Gastrocnemius medialis (tissue), 4 donors: Measurements from ENCODE around the gene RIPK3. TPM values are rescaled to one million over a fixed set of nuclear protein-coding genes. Genes with fewer than 3 reads are reported as not detected.
A peak's percentile ranks its signal among the peaks of the same experiment; 100 is the strongest.

Experiments used
- ATAC-seq, 2 donors: fragments of 150-250 bp; one replicate each; pipeline ENCODE4 v1.9.1; 2016
- DNase-seq, 2 donors: peaks; one replicate each; pipeline ENCODE4 v3.0.0-alpha.2; 2019
- H3K27ac ChIP-seq, 4 donors: fragments of 200-600 bp; sonication (generic); 1 replicate in 1 of 4; 2 replicates in 3 of 4; pipeline ENCODE4 v1.5.1; 2016 to 2018; ENCODE audit warnings: mild to moderate bottlenecking in 2 of 4, moderate library complexity in 1 of 4
- H3K27me3 ChIP-seq, 3 donors: fragments of 200-600 bp; sonication (generic) in 2 of 3; 1 replicate in 1 of 3; 2 replicates in 2 of 3; pipeline versions ENCODE4 v1.5.1 to v1.6.0; 2016 to 2019; ENCODE audit warnings: mild to moderate bottlenecking in 1 of 3, moderate library complexity in 1 of 3
- H3K36me3 ChIP-seq, 2 donors: fragments of 200-600 bp; sonication (generic) in 1 of 2; one replicate each; pipeline ENCODE4 v1.5.1; 2017 to 2018
- H3K4me1 ChIP-seq, 2 donors: fragments of 200-600 bp; sonication (generic) in 1 of 2; one replicate each; pipeline ENCODE4 v1.5.1; 2016 to 2017; ENCODE audit warnings: mild to moderate bottlenecking in 2 of 2
- H3K4me3 ChIP-seq, 4 donors: fragments of 200-600 bp; sonication (generic) in 3 of 4; 1 replicate in 1 of 4; 2 replicates in 3 of 4; pipeline ENCODE4 v1.5.1; 2016 to 2019; ENCODE audit warnings: mild to moderate bottlenecking in 2 of 4
- H3K9me3 ChIP-seq, 3 donors: fragments of 200-600 bp; sonication (generic) in 2 of 3; 1 replicate in 1 of 3; 2 replicates in 2 of 3; pipeline ENCODE4 v1.5.1; 2016 to 2019
- POLR2A ChIP-seq, 2 donors: fragments of 450-650 bp; IDR thresholded peaks; one replicate each; pipeline ENCODE4 v1.6.1; 2017; ENCODE audit warnings: antibody characterized with exemption in 2 of 2, mild to moderate bottlenecking in 2 of 2, moderate library complexity in 2 of 2
- in situ Hi-C, 4 donors: fragments of 200-750 bp; cut with MboI; loops; one replicate each; pipeline versions ENCODE4 v1.15.0 to v1.8.0; 2017; ENCODE audit warnings: low sequenced_read_pairs in 4 of 4
- intact Hi-C: fragments of 100-400 bp; cut with DNase I; formaldehyde crosslinking; loops from one replicate; pipeline ENCODE4 v1.15.1; 2023; ENCODE audit warnings: low total_unique reads
- total RNA-seq, 4 donors: library from RNA; depleted of rRNA; stranded (reverse); fragments of >200 nt; gene quantifications; one replicate each; pipeline versions ENCODE4 v1.1.0 to v1.2.3, GENCODE V29; 2016
- TF ChIP-seq, protein P1 (sequence below), 5 experiments: fragments of 450-650 bp in 3 of 5; fragments of 200-600 bp in 2 of 5; sonication (generic) in 2 of 5; IDR thresholded peaks in 4 of 5; conservative IDR thresholded peaks in 1 of 5; 1 replicate in 4 of 5; 2 replicates in 1 of 5; pipeline ENCODE4 v1.5.1; 2016 to 2019; ENCODE audit warnings: antibody characterized with exemption in 5 of 5, mild to moderate bottlenecking in 3 of 5, moderate library complexity in 3 of 5

The RIPK3 gene
- total RNA-seq, 4 donors from 2014 or later = 0.66 to 1.6 (median 0.97) TPM

GRCh38 chr14:24310646-24311604 is 28.9 kb downstream of the RIPK3 start, which contains the start of gene LTB4R:
Gene LTB4R (plus strand): TSS chr14:24311502. CDS start chr14:24315652, 4,150 bp downstream.
- Histone ChIP-seq H3K27me3 (no peaks in the 10 kb centered on the region), H3K4me3 (peak within 1 kb of the TSS; percentile 51 to 75 (median 55)), H3K36me3 (peaks cover 0 to 13% of the 10 kb centered on the region in 2 donors), H3K4me1 (peaks cover 12 to 19% of the 10 kb centered on the region in 2 donors), H3K9me3 (no peaks in the 10 kb centered on the region), H3K27ac (peak within 1 kb of the TSS; percentile 71 to 81 (median 73))
- ATAC-seq = peak; percentile 76 to 85
- peak; percentile 38 to 74 for DNase-seq
- TF ChIP-seq, protein P1, sequence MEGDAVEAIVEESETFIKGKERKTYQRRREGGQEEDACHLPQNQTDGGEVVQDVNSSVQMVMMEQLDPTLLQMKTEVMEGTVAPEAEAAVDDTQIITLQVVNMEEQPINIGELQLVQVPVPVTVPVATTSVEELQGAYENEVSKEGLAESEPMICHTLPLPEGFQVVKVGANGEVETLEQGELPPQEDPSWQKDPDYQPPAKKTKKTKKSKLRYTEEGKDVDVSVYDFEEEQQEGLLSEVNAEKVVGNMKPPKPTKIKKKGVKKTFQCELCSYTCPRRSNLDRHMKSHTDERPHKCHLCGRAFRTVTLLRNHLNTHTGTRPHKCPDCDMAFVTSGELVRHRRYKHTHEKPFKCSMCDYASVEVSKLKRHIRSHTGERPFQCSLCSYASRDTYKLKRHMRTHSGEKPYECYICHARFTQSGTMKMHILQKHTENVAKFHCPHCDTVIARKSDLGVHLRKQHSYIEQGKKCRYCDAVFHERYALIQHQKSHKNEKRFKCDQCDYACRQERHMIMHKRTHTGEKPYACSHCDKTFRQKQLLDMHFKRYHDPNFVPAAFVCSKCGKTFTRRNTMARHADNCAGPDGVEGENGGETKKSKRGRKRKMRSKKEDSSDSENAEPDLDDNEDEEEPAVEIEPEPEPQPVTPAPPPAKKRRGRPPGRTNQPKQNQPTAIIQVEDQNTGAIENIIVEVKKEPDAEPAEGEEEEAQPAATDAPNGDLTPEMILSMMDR (IDR thresholded peaks at IDR 0.05 in 4 of 5, conservative IDR thresholded peaks at IDR 0.05 in 1 of 5) = peak in 4 of 5 experiments; percentile 40 to 54 (median 46)
- TF ChIP-seq POLR2A (IDR thresholded peaks at IDR 0.05) = no peak
- in situ Hi-C loops = no loop called here
- intact Hi-C loops = loop anchor here (1.0 to 5.0 kb wide), 3 partner anchors 40 to 126 kb away; partner anchors contain the start of genes RABGGTA and TINF2

DNA sequence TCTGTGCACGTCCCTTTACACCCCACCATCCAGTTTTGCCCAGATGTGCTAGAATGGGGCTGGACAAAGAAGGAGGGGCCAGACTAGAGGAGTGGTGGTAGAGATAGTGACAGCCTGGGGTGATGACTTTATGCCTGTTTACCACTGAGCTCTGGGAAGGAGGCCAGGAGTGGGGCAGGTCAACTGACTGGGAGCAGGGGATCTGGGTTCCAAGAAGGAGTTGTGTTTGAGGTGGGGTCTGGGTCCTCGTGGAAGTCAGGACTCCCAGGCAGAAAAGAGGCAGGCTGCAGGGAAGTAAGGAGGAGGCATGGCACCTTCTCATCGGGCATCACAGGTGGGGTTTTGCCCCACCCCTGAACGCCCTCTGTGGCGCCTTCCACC is 29.5 kb downstream of the RIPK3 start:
- ATAC-seq (no peak), DNase-seq (no peak)
- in situ Hi-C loops (no loop called here), intact Hi-C loops (loop anchor here (2.0 to 5.0 kb wide), 2 partner anchors 67 to 127 kb away; partner anchors contain the start of gene TINF2)
- H3K9me3 ChIP-seq = no peaks in the 10 kb centered on the region
- TF ChIP-seq POLR2A (IDR thresholded peaks at IDR 0.05) = no peak
- TF ChIP-seq, protein P1 (IDR thresholded peaks at IDR 0.05 in 4 of 5, conservative IDR thresholded peaks at IDR 0.05 in 1 of 5) = no peak
- peak overlapping the region; percentile 71 to 81 (median 73) for H3K27ac ChIP-seq
- peaks cover 0 to 20% of the 10 kb centered on the region in 2 donors for H3K36me3 ChIP-seq
- peak overlapping the region; percentile 51 to 75 (median 55) for H3K4me3 ChIP-seq
- no peaks in the 10 kb centered on the region for H3K27me3 ChIP-seq
- H3K4me1 ChIP-seq = peaks cover 12 to 19% of the 10 kb centered on the region in 2 donors

DNA sequence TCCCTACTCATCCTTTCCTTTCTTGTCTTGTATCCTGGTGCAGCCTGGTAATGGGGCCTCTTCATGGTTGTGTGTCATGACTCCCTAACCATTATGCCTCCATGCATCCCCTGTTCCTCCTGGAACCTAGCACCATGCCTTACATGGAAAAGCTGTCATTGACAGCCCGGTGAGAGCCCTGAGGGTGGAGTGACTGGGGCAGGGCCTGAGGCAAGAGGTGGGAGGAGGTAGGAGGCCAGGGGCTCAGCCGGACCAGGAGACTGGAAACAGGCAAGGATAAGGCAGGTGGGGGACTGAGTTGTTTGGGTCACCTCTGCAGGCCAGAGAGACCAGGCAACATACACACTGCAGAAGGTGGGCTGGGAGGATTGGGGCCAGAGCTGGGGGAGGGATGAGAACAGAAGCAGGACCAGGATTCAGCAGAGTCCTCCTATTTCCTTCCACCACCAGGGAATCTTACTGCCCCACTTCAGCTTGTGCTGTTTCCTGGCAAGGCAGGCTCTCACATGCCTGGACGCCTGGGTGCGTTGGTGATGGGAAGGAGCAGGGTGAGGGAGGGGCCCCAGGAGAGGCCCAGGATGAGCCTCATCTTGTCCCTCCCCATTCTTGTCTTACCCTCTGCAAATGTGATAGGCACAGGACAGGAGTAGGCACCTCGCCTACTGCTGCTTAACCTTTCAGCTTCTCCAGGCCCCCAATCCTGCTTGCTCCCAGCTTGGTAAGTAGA is 30.1 kb downstream of the RIPK3 start, which contains the start of gene LTB4R2:
TSS of gene LTB4R2 (plus strand) at position 603 of the 727 bp plus-strand sequence. CDS start 525 bp downstream, outside the sequence.
- H3K36me3 ChIP-seq = peaks cover 0 to 25% of the 10 kb centered on the region in 2 donors
- DNase-seq (no peak), ATAC-seq (no peak)
- peaks cover 12 to 19% of the 10 kb centered on the region in 2 donors for H3K4me1 ChIP-seq
- H3K9me3 ChIP-seq = no peaks in the 10 kb centered on the region
- peak within 1 kb of the TSS; percentile 71 to 81 (median 73) for H3K27ac ChIP-seq
- no peaks in the 10 kb centered on the region for H3K27me3 ChIP-seq
- intact Hi-C loops (loop anchor here (2.0 to 5.0 kb wide), 2 partner anchors 67 to 128 kb away; partner anchors contain the start of gene TINF2), in situ Hi-C loops (loop anchor here in 1 of 4 donors (10.0 kb wide), 1 partner anchor 65 kb away; the partner anchor contains the start of gene TINF2)
- peak within 1 kb of the TSS; percentile 51 to 75 (median 55) for H3K4me3 ChIP-seq
- TF ChIP-seq, protein P1 (IDR thresholded peaks at IDR 0.05 in 4 of 5, conservative IDR thresholded peaks at IDR 0.05 in 1 of 5) = no peak
- no peak for TF ChIP-seq POLR2A (IDR thresholded peaks at IDR 0.05)

- Histone ChIP-seq H3K27ac (no peak overlapping the region), H3K36me3 (peaks cover 0 to 37% of the 10 kb centered on the region in 2 donors), H3K4me3 (no peak overlapping the region), H3K9me3 (no peaks in the 10 kb centered on the region), H3K4me1 (peaks cover 12 to 13% of the 10 kb centered on the region in 2 donors), H3K27me3 (no peaks in the 10 kb centered on the region)
- in situ Hi-C loops (loop anchor here in 1 of 4 donors (10.0 kb wide), 1 partner anchor 64 kb away; the partner anchor contains the start of gene TINF2), intact Hi-C loops (no loop called here)
- ATAC-seq (no peak), DNase-seq (no peak)
- TF ChIP-seq, protein P1 (IDR thresholded peaks at IDR 0.05 in 4 of 5, conservative IDR thresholded peaks at IDR 0.05 in 1 of 5) = peak in 1 of 5 experiments; percentile 32
- no peak for TF ChIP-seq POLR2A (IDR thresholded peaks at IDR 0.05)
Observed at GRCh38 chr14:24308342-24309124, 31.3 kb downstream of the RIPK3 start.
